Mucosa of descending colon (tissue), 3 donors: ENCODE results near the gene SLC4A8. TPM values are rescaled to one million over a fixed set of nuclear protein-coding genes. Genes with fewer than 3 reads are reported as not detected.
A peak's percentile ranks its signal among the peaks of the same experiment; 100 is the strongest.

ENCODE experiments used
- ATAC-seq: fragments of 200-7000 bp; cut with Tn5 transposase; one replicate; pipeline ENCODE4 v1.9.1; 2020; ENCODE audit warnings: mild to moderate bottlenecking, moderate library complexity
- DNase-seq, 3 donors: peaks; one replicate each; pipeline ENCODE4 v3.0.0-alpha.2; 2020
- H3K36me3 ChIP-seq: fragments of 200-600 bp; one replicate; pipeline ENCODE4 v1.8.0; 2021; ENCODE audit warnings: low read depth, mild to moderate bottlenecking
- H3K4me1 ChIP-seq: fragments of 200-600 bp; one replicate; pipeline ENCODE4 v1.8.0; 2021; ENCODE audit warnings: low read depth, mild to moderate bottlenecking
- H3K4me3 ChIP-seq: fragments of 200-600 bp; one replicate; pipeline ENCODE4 v1.8.0; 2021; ENCODE audit warnings: mild to moderate bottlenecking
- H3K9me3 ChIP-seq: fragments of 200-600 bp; one replicate; pipeline ENCODE4 v1.8.0; 2021; ENCODE audit warnings: mild to moderate bottlenecking
- CTCF ChIP-seq: fragments of 200-600 bp; IDR thresholded peaks from one replicate; pipeline ENCODE4 v1.8.0; 2022; ENCODE audit warnings: antibody characterized with exemption, mild to moderate bottlenecking
- intact Hi-C, 2 donors: fragments of 100-400 bp; cut with DNase I in 1 of 2; cut with micrococcal nuclease in 1 of 2; formaldehyde crosslinking; loops; one replicate each; pipeline versions ENCODE4 v1.11.0 to v1.11.1; 2022; cut with DNase I, micrococcal nuclease
- total RNA-seq, 3 donors: library from RNA; stranded (reverse); fragmentation: NEBNext Ultra II Directional in 2 of 3; extraction: Animal tissue kit (Norgen Biotek cat#: 25700) in 2 of 3; gene quantifications; one replicate each; pipeline versions ENCODE4 v1.2.1 to v1.2.4, GENCODE V29; 2021 to 2023
- donor health status: DM: no; HTN: no; CAD: no; lungs with moderate emphysema.
- donor health status: DM: no; HTN: no; CAD: no.
- donor health status: DM: no; HTN: yes; CAD: no.

SLC4A8 gene
- total RNA-seq, 3 donors from 2014 or later = 0.84 to 1.8 (median 1.5) TPM

GRCh38 chr12:51381226-51382079 lies 43.2 kb upstream of the SLC4A8 start:
- intact Hi-C loops = no loop called here
- no peak for TF ChIP-seq CTCF
- no peaks in the 10 kb centered on the region for H3K9me3 ChIP-seq
- ATAC-seq (no peak), DNase-seq (no peak)
- peaks cover 3% of the 10 kb centered on the region for H3K36me3 ChIP-seq
- no peaks in the 10 kb centered on the region for H3K4me1 ChIP-seq
- no peak overlapping the region for H3K4me3 ChIP-seq

GRCh38 chr12:51382173-51382572 lies 42.5 kb upstream of the SLC4A8 start:
- intact Hi-C loops = no loop called here
- DNase-seq (no peak), ATAC-seq (no peak)
- no peak overlapping the region for H3K4me3 ChIP-seq
- H3K36me3 ChIP-seq = peaks cover 3% of the 10 kb centered on the region
- no peak for TF ChIP-seq CTCF
- no peaks in the 10 kb centered on the region for H3K9me3 ChIP-seq
- no peaks in the 10 kb centered on the region for H3K4me1 ChIP-seq

- ATAC-seq = no peak
- intact Hi-C loops = no loop called here
- H3K4me1 ChIP-seq = no peaks in the 10 kb centered on the region
- H3K36me3 ChIP-seq = peaks cover 3% of the 10 kb centered on the region
- DNase-seq = no peak
- H3K9me3 ChIP-seq = no peaks in the 10 kb centered on the region
- H3K4me3 ChIP-seq = no peak overlapping the region
- TF ChIP-seq CTCF = no peak
Observed at GRCh38 chr12:51383269-51383905, 41.2 kb upstream of the SLC4A8 start.

GRCh38 chr12:51386351-51386750 lies 38.3 kb upstream of the SLC4A8 start:
- H3K36me3 ChIP-seq = peaks cover 3% of the 10 kb centered on the region
- H3K4me3 ChIP-seq = no peak overlapping the region
- DNase-seq = no peak
- ATAC-seq = peak; percentile 3
- no peak for TF ChIP-seq CTCF
- intact Hi-C loops = no loop called here
- no peaks in the 10 kb centered on the region for H3K9me3 ChIP-seq
- H3K4me1 ChIP-seq = peaks cover 14% of the 10 kb centered on the region

- Histone ChIP-seq H3K36me3 (no peaks in the 10 kb centered on the region), H3K4me3 (no peak overlapping the region), H3K9me3 (no peaks in the 10 kb centered on the region), H3K4me1 (peaks cover 14% of the 10 kb centered on the region)
- no peak for TF ChIP-seq CTCF
- DNase-seq (no peak), ATAC-seq (no peak)
- intact Hi-C loops = no loop called here
Observed at GRCh38 chr12:51388069-51388799, 36.4 kb upstream of the SLC4A8 start.
